Measurements from ENCODE around the gene AMFR. TPM values are rescaled to one million over a fixed set of nuclear protein-coding genes. Genes with fewer than 3 reads are reported as not detected.

AMFR gene
- total and polyA plus RNA-seq, 4 donors = 43.3 to 309 (median 98.4) TPM

- no peak overlapping the region for H3K9ac ChIP-seq (ENCODE audit: low read depth in 1 of 2, low read length in 2 of 2)
- no peak overlapping the region for H3K4me3 ChIP-seq (ENCODE audit: low read depth in 1 of 3, low read length in 3 of 3)
- no peaks in the 10 kb centered on the region for H3K27me3 ChIP-seq (ENCODE audit: control insufficient read depth in 4 of 4, insufficient read depth in 4 of 4, low read length in 3 of 4)
- H3K36me3 ChIP-seq (ENCODE audit: control insufficient read depth in 4 of 4, insufficient read depth in 3 of 4, low read depth in 1 of 4, low read length in 3 of 4) = peaks cover 6 to 37% (median 31%) of the 10 kb centered on the region in 4 donors
- no peak for DNase-seq (ENCODE audit: low spot score)
- H3K27ac ChIP-seq (ENCODE audit: low read depth in 1 of 2, low read length in 2 of 2) = no peak overlapping the region
- H3K9me3 ChIP-seq (ENCODE audit: control insufficient read depth in 4 of 4, low read length in 3 of 4) = no peaks in the 10 kb centered on the region
- over 99% methylated on average over 3 of the region's 3 CpGs for WGBS
- TF ChIP-seq SP1 (IDR thresholded peaks at IDR 0.05) (no peak), MAX (IDR thresholded peaks at IDR 0.05) (no peak), FOXA2 (IDR thresholded peaks at IDR 0.05) (no peak), CTCF (IDR thresholded peaks at IDR 0.05; ENCODE audit: low read depth, low read length, missing input control) (no peak), REST (IDR thresholded peaks at IDR 0.05) (no peak), ATF3 (IDR thresholded peaks at IDR 0.05) (no peak), GABPA (IDR thresholded peaks at IDR 0.05 in 1 of 2, conservative IDR thresholded peaks at IDR 0.05 in 1 of 2) (no peak), TAF1 (conservative IDR thresholded peaks at IDR 0.05) (no peak), RXRA (IDR thresholded peaks at IDR 0.05) (no peak), RAD21 (IDR thresholded peaks at IDR 0.05) (no peak), NR2F2 (IDR thresholded peaks at IDR 0.05) (no peak), HNF4G (IDR thresholded peaks at IDR 0.05) (no peak), JUND (IDR thresholded peaks at IDR 0.05) (no peak), FOXA1 (IDR thresholded peaks at IDR 0.05) (no peak), HNF4A (conservative IDR thresholded peaks at IDR 0.05) (no peak), YY1 (IDR thresholded peaks at IDR 0.05) (no peak), EGR1 (IDR thresholded peaks at IDR 0.05; ENCODE audit: low read depth in 2 of 2) (no peak), ZBTB33 (IDR thresholded peaks at IDR 0.05) (no peak)
- peaks cover 3 to 8% (median 6%) of the 10 kb centered on the region in 4 donors for H3K4me1 ChIP-seq (ENCODE audit: control insufficient read depth in 4 of 4, insufficient read depth in 4 of 4, low read length in 3 of 4)
Observed at GRCh38 chr16:56389554-56389953, 35.8 kb downstream of the AMFR start.

Data from liver (tissue), 9 donors.